SK-N-SH (cell line): ENCODE results near the gene MAG. TPM values are rescaled to one million over a fixed set of nuclear protein-coding genes. Genes with fewer than 3 reads are reported as not detected.

Source experiments
- CTCF ChIA-PET: fragments of 300-600, 350-600 bp; formaldehyde crosslinking; extraction: SDS; loops from one replicate; lab custom pipeline; 2021; lab: Yijun Ruan, JAX
- POLR2A ChIA-PET: fragments of 350-600 bp; sonication (Branson Sonifier 250); formaldehyde crosslinking; extraction: SDS; loops from one replicate; lab custom pipeline; 2020; ENCODE audit warnings: antibody characterized with exemption, inconsistent platforms; lab: Yijun Ruan, JAX
- DNase-seq: peaks from one replicate; pipeline ENCODE4 v3.0.0; 2012
- H2AFZ ChIP-seq: fragments of 200-600 bp; sonication (generic); 2 replicates; pipeline ENCODE4 v1.8.1; 2016; ENCODE audit warnings: antibody characterized with exemption, mild to moderate bottlenecking, low read depth
- H3F3A ChIP-seq: fragments of 200-600 bp; sonication (generic); replicated peaks from 2 replicates; pipeline ENCODE3; 2016; ENCODE audit warnings: antibody characterized with exemption, mild to moderate bottlenecking; ENCODE audit not compliant: insufficient read depth
- H3K27ac ChIP-seq, 2 experiments: fragments of 200-500 bp in 1 of 2; fragments of 200-600 bp in 1 of 2; sonication (Bioruptor generic) in 1 of 2; sonication (generic), shearing (Covaris generic) in 1 of 2; 2 replicates each; pipeline versions ENCODE4 v1.5.1 to v1.6.1; 2014 to 2016; ENCODE audit warnings: low read depth in 2 of 2, inconsistent platforms in 1 of 2, low read length in 1 of 2, mild to moderate bottlenecking in 1 of 2, mixed read lengths in 1 of 2
- H3K27me3 ChIP-seq: fragments of 200-600 bp; sonication (generic), shearing (Covaris generic); 2 replicates; pipeline ENCODE4 v1.6.1; 2016; ENCODE audit warnings: mixed run types; ENCODE audit not compliant: insufficient read depth
- H3K36me3 ChIP-seq, 2 experiments: fragments of 200-500 bp in 1 of 2; fragments of 200-600 bp in 1 of 2; sonication (Bioruptor generic) in 1 of 2; sonication (generic) in 1 of 2; replicated peaks in 1 of 2; 2 replicates each; pipeline versions ENCODE3 to v1.5.1; 2014 to 2016; ENCODE audit warnings: low read length in 1 of 2, mild to moderate bottlenecking in 1 of 2; ENCODE audit not compliant: insufficient read depth in 2 of 2, control insufficient read depth in 1 of 2
- H3K4me1 ChIP-seq, 2 experiments: fragments of 200-500 bp in 1 of 2; fragments of 200-600 bp in 1 of 2; sonication (Bioruptor generic) in 1 of 2; sonication (generic), shearing (Covaris generic) in 1 of 2; 2 replicates each; pipeline versions ENCODE4 v1.5.1 to v1.6.1; 2014 to 2016; ENCODE audit warnings: low read depth in 1 of 2, low read length in 1 of 2, mixed run types in 1 of 2; ENCODE audit not compliant: insufficient read depth in 2 of 2, control insufficient read depth in 1 of 2
- H3K4me2 ChIP-seq: fragments of 200-600 bp; sonication (generic), shearing (Covaris generic); 2 replicates; pipeline ENCODE4 v1.6.1; 2017; ENCODE audit warnings: mixed run types
- H3K4me3 ChIP-seq, 2 experiments: fragments of 200-500 bp in 1 of 2; fragments of 200-600 bp in 1 of 2; sonication (Bioruptor generic) in 1 of 2; sonication (generic), shearing (Covaris generic) in 1 of 2; 2 replicates each; pipeline versions ENCODE4 v1.5.1 to v1.8.1; 2014 to 2016; ENCODE audit warnings: low read depth in 2 of 2, inconsistent platforms in 1 of 2, low read length in 1 of 2, mild to moderate bottlenecking in 1 of 2, mixed read lengths in 1 of 2, moderate library complexity in 1 of 2
- H3K79me2 ChIP-seq: fragments of 200-600 bp; sonication (generic); 2 replicates; pipeline ENCODE4 v1.8.1; 2017; ENCODE audit warnings: mild to moderate bottlenecking; ENCODE audit not compliant: insufficient read depth
- H3K9ac ChIP-seq: fragments of 200-600 bp; sonication (generic); 2 replicates; pipeline ENCODE4 v1.6.1; 2017; ENCODE audit warnings: mixed run types
- H3K9me2 ChIP-seq: fragments of 200-600 bp; sonication (generic); 2 replicates; pipeline ENCODE4 v1.6.1; 2017; ENCODE audit warnings: mixed run types
- H3K9me3 ChIP-seq: fragments of 200-600 bp; sonication (generic); 2 replicates; pipeline ENCODE4 v1.6.1; 2017; ENCODE audit warnings: mixed run types, mild to moderate bottlenecking, moderate library complexity
- H4K20me1 ChIP-seq: fragments of 200-600 bp; sonication (generic); 2 replicates; pipeline ENCODE4 v1.6.1; 2017; ENCODE audit warnings: mild to moderate bottlenecking, mixed run types; ENCODE audit not compliant: insufficient read depth
- FOSL2 ChIP-seq: IDR thresholded peaks from 2 replicates; pipeline ENCODE4 v1.4.0; 2012; ENCODE audit warnings: low read depth, mild to moderate bottlenecking, moderate library complexity, borderline replicate concordance
- FOXJ3 ChIP-seq: sonication (generic); formaldehyde crosslinking; IDR thresholded peaks from 2 replicates; pipeline ENCODE4 v1.5.1; 2020; ENCODE audit warnings: mild to moderate bottlenecking, missing genetic modification reagents
- FOXM1 ChIP-seq: IDR thresholded peaks from 2 replicates; pipeline ENCODE4 v1.4.0; 2012; ENCODE audit warnings: low read depth, mild to moderate bottlenecking
- JUND ChIP-seq: IDR thresholded peaks from 2 replicates; pipeline ENCODE4 v1.4.0; 2012
- MEF2A ChIP-seq: IDR thresholded peaks from 2 replicates; pipeline ENCODE4 v1.4.0; 2012; ENCODE audit warnings: low read depth, borderline replicate concordance
- MXI1 ChIP-seq: IDR thresholded peaks from 2 replicates; pipeline ENCODE4 v1.6.1; 2012; ENCODE audit warnings: mild to moderate bottlenecking, low read depth, low read length, improper control_type of control experiment
- NRF1 ChIP-seq: IDR thresholded peaks from 2 replicates; pipeline ENCODE4 v1.6.1; 2012; ENCODE audit warnings: low read depth, mild to moderate bottlenecking, low read length
- POLR2AphosphoS5 ChIP-seq: IDR thresholded peaks from 2 replicates; pipeline ENCODE4 v1.6.1; 2012; ENCODE audit warnings: low read depth, low read length
- RXRA ChIP-seq: IDR thresholded peaks from 2 replicates; pipeline ENCODE4 v1.4.0; 2012; ENCODE audit warnings: low read depth, mild to moderate bottlenecking, borderline replicate concordance
- SMC3 ChIP-seq: IDR thresholded peaks from 2 replicates; pipeline ENCODE4 v1.6.1; 2012; ENCODE audit warnings: low read depth, low read length, improper control_type of control experiment
- TAF1 ChIP-seq: IDR thresholded peaks from 2 replicates; pipeline ENCODE4 v1.6.1; 2012; ENCODE audit warnings: low read depth, mild to moderate bottlenecking, low read length, moderate library complexity, borderline replicate concordance
- TCF12 ChIP-seq: IDR thresholded peaks from 2 replicates; pipeline ENCODE4 v1.4.0; 2012
- TEAD4 ChIP-seq: IDR thresholded peaks from 2 replicates; pipeline ENCODE4 v1.4.0; 2012; ENCODE audit warnings: mild to moderate bottlenecking, borderline replicate concordance; ENCODE audit not compliant: insufficient read depth
- YY1 ChIP-seq: IDR thresholded peaks from 2 replicates; pipeline ENCODE4 v1.4.0; 2012; ENCODE audit warnings: low read depth, mild to moderate bottlenecking
- WGBS: methylation state at CpG from one replicate; pipeline ENCODE4 v1.1.6; 2017; ENCODE audit warnings: low lambda C conversion rate; 5-methylcytosine and 5-hydroxymethylcytosine counted together
- polyA plus RNA-seq, 3 experiments: library from polyadenylated mRNA; depleted of rRNA; stranded (reverse); fragments of >200 nt; gene quantifications; 2 replicates each; pipeline ENCODE4 v1.2.3, GENCODE V29; 2012
- TF ChIP-seq, protein P1 (sequence below): IDR thresholded peaks from 2 replicates; pipeline ENCODE4 v1.6.1; 2012; ENCODE audit warnings: mild to moderate bottlenecking, low read depth, low read length, moderate library complexity
- TF ChIP-seq, protein P2 (sequence below): IDR thresholded peaks from 2 replicates; pipeline ENCODE4 v1.4.0; 2012; ENCODE audit warnings: low read depth, borderline replicate concordance
- TF ChIP-seq, protein P3 (sequence below): fragments of 150-350 bp; IDR thresholded peaks from 2 replicates; pipeline ENCODE4 v1.6.1; 2017; ENCODE audit warnings: antibody characterized with exemption, low read length, low read depth, borderline replicate concordance
- TF ChIP-seq, protein P4 (sequence below): fragments of 200-600 bp; sonication (generic); IDR thresholded peaks from 2 replicates; pipeline ENCODE4 v1.6.1; 2017; ENCODE audit warnings: antibody characterized with exemption, mild to moderate bottlenecking, moderate library complexity

The MAG gene
- polyA plus RNA-seq, 1 of the 3 experiments (the other 2 are of a cell fraction), result not detected

- TF ChIP-seq, protein P1, sequence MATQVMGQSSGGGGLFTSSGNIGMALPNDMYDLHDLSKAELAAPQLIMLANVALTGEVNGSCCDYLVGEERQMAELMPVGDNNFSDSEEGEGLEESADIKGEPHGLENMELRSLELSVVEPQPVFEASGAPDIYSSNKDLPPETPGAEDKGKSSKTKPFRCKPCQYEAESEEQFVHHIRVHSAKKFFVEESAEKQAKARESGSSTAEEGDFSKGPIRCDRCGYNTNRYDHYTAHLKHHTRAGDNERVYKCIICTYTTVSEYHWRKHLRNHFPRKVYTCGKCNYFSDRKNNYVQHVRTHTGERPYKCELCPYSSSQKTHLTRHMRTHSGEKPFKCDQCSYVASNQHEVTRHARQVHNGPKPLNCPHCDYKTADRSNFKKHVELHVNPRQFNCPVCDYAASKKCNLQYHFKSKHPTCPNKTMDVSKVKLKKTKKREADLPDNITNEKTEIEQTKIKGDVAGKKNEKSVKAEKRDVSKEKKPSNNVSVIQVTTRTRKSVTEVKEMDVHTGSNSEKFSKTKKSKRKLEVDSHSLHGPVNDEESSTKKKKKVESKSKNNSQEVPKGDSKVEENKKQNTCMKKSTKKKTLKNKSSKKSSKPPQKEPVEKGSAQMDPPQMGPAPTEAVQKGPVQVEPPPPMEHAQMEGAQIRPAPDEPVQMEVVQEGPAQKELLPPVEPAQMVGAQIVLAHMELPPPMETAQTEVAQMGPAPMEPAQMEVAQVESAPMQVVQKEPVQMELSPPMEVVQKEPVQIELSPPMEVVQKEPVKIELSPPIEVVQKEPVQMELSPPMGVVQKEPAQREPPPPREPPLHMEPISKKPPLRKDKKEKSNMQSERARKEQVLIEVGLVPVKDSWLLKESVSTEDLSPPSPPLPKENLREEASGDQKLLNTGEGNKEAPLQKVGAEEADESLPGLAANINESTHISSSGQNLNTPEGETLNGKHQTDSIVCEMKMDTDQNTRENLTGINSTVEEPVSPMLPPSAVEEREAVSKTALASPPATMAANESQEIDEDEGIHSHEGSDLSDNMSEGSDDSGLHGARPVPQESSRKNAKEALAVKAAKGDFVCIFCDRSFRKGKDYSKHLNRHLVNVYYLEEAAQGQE, result no peak
- no peak for TF ChIP-seq SMC3
Measured at GRCh38 chr19:35355791-35356460, 64.0 kb downstream of the MAG start (continued).

- Histone ChIP-seq H3K9me3 (no peaks in the 10 kb centered on the region), H3K79me2 (no peaks in the 10 kb centered on the region), H3K27me3 (peaks cover 70% of the 10 kb centered on the region), H4K20me1 (no peaks in the 10 kb centered on the region), H3K27ac (no peak within 1 kb of the TSS), H3K9me2 (no peaks in the 10 kb centered on the region), H3K4me2 (no peak within 1 kb of the TSS), H2AFZ (no peak within 1 kb of the TSS), H3K36me3 (no peaks in the 10 kb centered on the region), H3K9ac (no peak within 1 kb of the TSS), H3K4me1 (peaks cover 0 to 10% of the 10 kb centered on the region in 2 experiments; a peak in 1 of 4 replicates), H3K4me3 (no peak within 1 kb of the TSS; a peak in 1 of 4 replicates), H3F3A (no peaks in the 10 kb centered on the region)
- WGBS, result 11% methylated on average over 17 of the region's 18 CpGs
- POLR2A ChIA-PET, result no interaction called here
- CTCF ChIA-PET, result interaction anchor here (0.8 to 7.2 kb wide), 5 partner anchors 111 to 216 kb away, joined by 3 to 111 read pairs (median 4); no protein-coding TSS in a partner anchor
- no peak for DNase-seq
- TF ChIP-seq FOXJ3 (CRISPR knock-in tag) (no peak), TEAD4 (no peak), TAF1 (no peak), FOSL2 (no peak), MEF2A (no peak), MXI1 (no peak), POLR2AphosphoS5 (no peak), JUND (no peak), FOXM1 (no peak), NRF1 (no peak), YY1 (no peak), RXRA (no peak), TCF12 (no peak)
- TF ChIP-seq, protein P2, sequence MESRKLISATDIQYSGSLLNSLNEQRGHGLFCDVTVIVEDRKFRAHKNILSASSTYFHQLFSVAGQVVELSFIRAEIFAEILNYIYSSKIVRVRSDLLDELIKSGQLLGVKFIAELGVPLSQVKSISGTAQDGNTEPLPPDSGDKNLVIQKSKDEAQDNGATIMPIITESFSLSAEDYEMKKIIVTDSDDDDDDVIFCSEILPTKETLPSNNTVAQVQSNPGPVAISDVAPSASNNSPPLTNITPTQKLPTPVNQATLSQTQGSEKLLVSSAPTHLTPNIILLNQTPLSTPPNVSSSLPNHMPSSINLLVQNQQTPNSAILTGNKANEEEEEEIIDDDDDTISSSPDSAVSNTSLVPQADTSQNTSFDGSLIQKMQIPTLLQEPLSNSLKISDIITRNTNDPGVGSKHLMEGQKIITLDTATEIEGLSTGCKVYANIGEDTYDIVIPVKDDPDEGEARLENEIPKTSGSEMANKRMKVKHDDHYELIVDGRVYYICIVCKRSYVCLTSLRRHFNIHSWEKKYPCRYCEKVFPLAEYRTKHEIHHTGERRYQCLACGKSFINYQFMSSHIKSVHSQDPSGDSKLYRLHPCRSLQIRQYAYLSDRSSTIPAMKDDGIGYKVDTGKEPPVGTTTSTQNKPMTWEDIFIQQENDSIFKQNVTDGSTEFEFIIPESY, result no peak
- TF ChIP-seq, protein P3, sequence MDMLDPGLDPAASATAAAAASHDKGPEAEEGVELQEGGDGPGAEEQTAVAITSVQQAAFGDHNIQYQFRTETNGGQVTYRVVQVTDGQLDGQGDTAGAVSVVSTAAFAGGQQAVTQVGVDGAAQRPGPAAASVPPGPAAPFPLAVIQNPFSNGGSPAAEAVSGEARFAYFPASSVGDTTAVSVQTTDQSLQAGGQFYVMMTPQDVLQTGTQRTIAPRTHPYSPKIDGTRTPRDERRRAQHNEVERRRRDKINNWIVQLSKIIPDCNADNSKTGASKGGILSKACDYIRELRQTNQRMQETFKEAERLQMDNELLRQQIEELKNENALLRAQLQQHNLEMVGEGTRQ, result no peak
- TF ChIP-seq, protein P4, sequence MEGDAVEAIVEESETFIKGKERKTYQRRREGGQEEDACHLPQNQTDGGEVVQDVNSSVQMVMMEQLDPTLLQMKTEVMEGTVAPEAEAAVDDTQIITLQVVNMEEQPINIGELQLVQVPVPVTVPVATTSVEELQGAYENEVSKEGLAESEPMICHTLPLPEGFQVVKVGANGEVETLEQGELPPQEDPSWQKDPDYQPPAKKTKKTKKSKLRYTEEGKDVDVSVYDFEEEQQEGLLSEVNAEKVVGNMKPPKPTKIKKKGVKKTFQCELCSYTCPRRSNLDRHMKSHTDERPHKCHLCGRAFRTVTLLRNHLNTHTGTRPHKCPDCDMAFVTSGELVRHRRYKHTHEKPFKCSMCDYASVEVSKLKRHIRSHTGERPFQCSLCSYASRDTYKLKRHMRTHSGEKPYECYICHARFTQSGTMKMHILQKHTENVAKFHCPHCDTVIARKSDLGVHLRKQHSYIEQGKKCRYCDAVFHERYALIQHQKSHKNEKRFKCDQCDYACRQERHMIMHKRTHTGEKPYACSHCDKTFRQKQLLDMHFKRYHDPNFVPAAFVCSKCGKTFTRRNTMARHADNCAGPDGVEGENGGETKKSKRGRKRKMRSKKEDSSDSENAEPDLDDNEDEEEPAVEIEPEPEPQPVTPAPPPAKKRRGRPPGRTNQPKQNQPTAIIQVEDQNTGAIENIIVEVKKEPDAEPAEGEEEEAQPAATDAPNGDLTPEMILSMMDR, result no peak
Measured at GRCh38 chr19:35357867-35358573, 66.1 kb downstream of the MAG start, which contains the start of gene FFAR3. Gene FFAR3 (plus strand): TSS chr19:35358460. CDS start chr19:35358891, 431 bp downstream.
